Hepatocyte (in vitro differentiated cells): ENCODE data around the gene MSRB1. TPM values are rescaled to one million over a fixed set of nuclear protein-coding genes. Genes with fewer than 3 reads are reported as not detected.
A peak's percentile ranks its signal among the peaks of the same experiment; 100 is the strongest.

Experiments
- DNase-seq: peaks from one replicate; pipeline ENCODE4 v3.0.0-alpha.2; 2016; ENCODE audit warnings: low spot score
- H2AFZ ChIP-seq: fragments of 200-600 bp; sonication (generic); 2 replicates; pipeline ENCODE4 v1.6.0; 2016; ENCODE audit warnings: antibody characterized with exemption, mild to moderate bottlenecking
- H3K27ac ChIP-seq: fragments of 200-600 bp; sonication (generic); 2 replicates; pipeline ENCODE4 v1.5.1; 2016; ENCODE audit warnings: mild to moderate bottlenecking
- H3K27me3 ChIP-seq: fragments of 200-600 bp; sonication (generic); 2 replicates; pipeline ENCODE4 v1.6.1; 2016
- H3K36me3 ChIP-seq: fragments of 200-600 bp; sonication (generic); replicated peaks from 2 replicates; pipeline ENCODE4 v1.5.1; 2016; ENCODE audit warnings: low read depth; ENCODE audit not compliant: insufficient read depth
- H3K4me1 ChIP-seq: fragments of 200-600 bp; sonication (generic); 2 replicates; pipeline ENCODE4 v1.5.1; 2016; ENCODE audit warnings: mild to moderate bottlenecking, moderate library complexity; ENCODE audit not compliant: insufficient read depth
- H3K4me2 ChIP-seq: fragments of 200-600 bp; sonication (generic); 2 replicates; pipeline ENCODE4 v1.6.0; 2016
- H3K4me3 ChIP-seq: fragments of 200-600 bp; sonication (generic); 2 replicates; pipeline ENCODE4 v1.5.1; 2016; ENCODE audit warnings: mild to moderate bottlenecking
- H3K79me2 ChIP-seq: fragments of 200-600 bp; sonication (generic); 2 replicates; pipeline ENCODE4 v1.6.0; 2017; ENCODE audit warnings: mild to moderate bottlenecking
- H3K9me2 ChIP-seq: fragments of 200-600 bp; sonication (generic); replicated peaks from 2 replicates; pipeline ENCODE4 v1.6.0; 2017; ENCODE audit warnings: mild to moderate bottlenecking; ENCODE audit not compliant: insufficient read depth
- H3K9me3 ChIP-seq: fragments of 200-600 bp; sonication (generic); 2 replicates; pipeline ENCODE4 v1.5.1; 2016; ENCODE audit warnings: low read depth, mild to moderate bottlenecking
- H4K20me1 ChIP-seq: fragments of 200-600 bp; sonication (generic); 2 replicates; pipeline ENCODE4 v1.6.0; 2016; ENCODE audit warnings: mild to moderate bottlenecking; ENCODE audit not compliant: insufficient read depth, poor library complexity, severe bottlenecking
- CTCF ChIP-seq: fragments of 200-600 bp; sonication (generic); IDR thresholded peaks from 2 replicates; pipeline ENCODE4 v1.5.1; 2016; ENCODE audit warnings: antibody characterized with exemption, mild to moderate bottlenecking; ENCODE audit not compliant: poor library complexity
- EZH2 ChIP-seq: fragments of 200-600 bp; sonication (generic); IDR thresholded peaks from 2 replicates; pipeline ENCODE4 v1.6.1; 2016; ENCODE audit warnings: antibody characterized with exemption, mild to moderate bottlenecking, borderline replicate concordance
- EZH2phosphoT487 ChIP-seq: fragments of 200-600 bp; sonication (generic); IDR thresholded peaks from one replicate; pipeline ENCODE4 v1.6.1; 2018; ENCODE audit warnings: antibody characterized with exemption, mild to moderate bottlenecking, low read depth, moderate library complexity; ENCODE audit not compliant: unreplicated experiment, severe bottlenecking
- WGBS: methylation state at CpG from one replicate; pipeline ENCODE4 v1.1.6; 2016; ENCODE audit warnings: low lambda C conversion rate; ENCODE audit errors: missing lambda C conversion rate; 5-methylcytosine and 5-hydroxymethylcytosine counted together
- polyA plus RNA-seq: library from polyadenylated mRNA; unstranded; fragments of >200 nt; fragmentation: Nextera tagmentation; extraction: Ambion mirVana; gene quantifications from 2 replicates; pipeline ENCODE4 v1.2.1, GENCODE V29; 2016
- total RNA-seq: library from RNA; depleted of rRNA; stranded (reverse); fragments of >200 nt; gene quantifications from 2 replicates; pipeline ENCODE4 v1.2.3, GENCODE V29; 2014

Gene MSRB1
- total and polyA plus RNA-seq, 2 experiments from 2014 or later: 31.3 to 62.4 TPM

- no peaks in the 10 kb centered on the region for H3K9me2 ChIP-seq
- H3K36me3 ChIP-seq: no peaks in the 10 kb centered on the region
- no peak overlapping the region for H2AFZ ChIP-seq
- TF ChIP-seq CTCF: no peak
- no peak for TF ChIP-seq EZH2phosphoT487
- no peak for TF ChIP-seq EZH2
- H3K4me3 ChIP-seq: peak overlapping the region; percentile 77
- H3K27ac ChIP-seq: peak overlapping the region; percentile 75
- no peaks in the 10 kb centered on the region for H3K27me3 ChIP-seq
- DNase-seq: peak; percentile 60
- no peaks in the 10 kb centered on the region for H3K9me3 ChIP-seq
- H4K20me1 ChIP-seq: no peaks in the 10 kb centered on the region
- H3K4me1 ChIP-seq: peaks cover 11% of the 10 kb centered on the region
- 15% methylated on average over 13 of the region's 22 CpGs for WGBS
- peak overlapping the region; percentile 90 for H3K4me2 ChIP-seq
- H3K79me2 ChIP-seq: peaks cover 26% of the 10 kb centered on the region
These were observed 29.5 kb upstream of the MSRB1 start for GRCh38 chr16:1972490-1972877.

GRCh38 chr16:1971796-1972489 lies 28.9 kb upstream of the MSRB1 start, which contains the start of gene TBL3:
Gene TBL3, plus strand, starts transcription at chr16:1972053. Its CDS starts 112 bp downstream, at chr16:1972165.
- Histone ChIP-seq H3K36me3 (no peaks in the 10 kb centered on the region), H3K4me2 (peak within 1 kb of the TSS; percentile 90), H3K27ac (peak within 1 kb of the TSS; percentile 94), H3K9me2 (no peaks in the 10 kb centered on the region), H2AFZ (peak within 1 kb of the TSS; percentile 94), H3K4me3 (peak within 1 kb of the TSS; percentile 77), H4K20me1 (no peaks in the 10 kb centered on the region), H3K9me3 (no peaks in the 10 kb centered on the region), H3K27me3 (no peaks in the 10 kb centered on the region), H3K4me1 (peaks cover 11% of the 10 kb centered on the region), H3K79me2 (peaks cover 26% of the 10 kb centered on the region)
- 2% methylated on average over 72 of the region's 78 CpGs for WGBS
- peak; percentile 96 for DNase-seq
- no peak for TF ChIP-seq CTCF
- TF ChIP-seq EZH2phosphoT487: no peak

- DNase-seq: no peak
- Histone ChIP-seq H3K4me2 (no peak overlapping the region), H3K27me3 (no peaks in the 10 kb centered on the region), H2AFZ (no peak overlapping the region), H3K9me2 (no peaks in the 10 kb centered on the region), H3K79me2 (peaks cover 41% of the 10 kb centered on the region), H3K9me3 (no peaks in the 10 kb centered on the region), H3K36me3 (no peaks in the 10 kb centered on the region), H3K4me1 (peaks cover 21% of the 10 kb centered on the region), H3K27ac (no peak overlapping the region), H4K20me1 (peaks cover 7% of the 10 kb centered on the region), H3K4me3 (no peak overlapping the region)
- TF ChIP-seq EZH2 (no peak), EZH2phosphoT487 (no peak), CTCF (no peak)
- 92% methylated on average over 41 of the region's 41 CpGs for WGBS
These were observed 25.4 kb upstream of the MSRB1 start for GRCh38 chr16:1968146-1968953.
